ENCODE results near the gene DMRTA2.

Gene DMRTA2

DNA sequence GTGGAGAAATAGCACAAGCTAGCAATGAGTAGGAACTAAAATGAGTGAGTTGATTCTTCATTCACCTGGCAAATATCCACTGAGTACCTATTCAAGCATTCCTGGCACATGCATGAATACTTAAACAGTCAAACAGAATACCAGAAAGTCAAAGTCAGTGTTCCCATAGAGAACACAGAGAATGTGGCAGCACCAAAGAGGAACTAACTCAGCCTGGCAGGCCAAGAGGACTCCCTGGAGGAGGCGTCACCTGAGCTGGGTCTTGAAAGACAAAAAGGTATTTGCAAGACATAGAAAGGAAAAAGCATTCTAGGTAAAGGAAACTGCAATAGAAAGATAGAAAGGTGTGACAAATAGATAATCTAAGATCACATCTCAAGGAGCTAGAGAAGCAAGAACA lies 49.7 kb downstream of the DMRTA2 start:
- no peak for DNase-seq

DNA sequence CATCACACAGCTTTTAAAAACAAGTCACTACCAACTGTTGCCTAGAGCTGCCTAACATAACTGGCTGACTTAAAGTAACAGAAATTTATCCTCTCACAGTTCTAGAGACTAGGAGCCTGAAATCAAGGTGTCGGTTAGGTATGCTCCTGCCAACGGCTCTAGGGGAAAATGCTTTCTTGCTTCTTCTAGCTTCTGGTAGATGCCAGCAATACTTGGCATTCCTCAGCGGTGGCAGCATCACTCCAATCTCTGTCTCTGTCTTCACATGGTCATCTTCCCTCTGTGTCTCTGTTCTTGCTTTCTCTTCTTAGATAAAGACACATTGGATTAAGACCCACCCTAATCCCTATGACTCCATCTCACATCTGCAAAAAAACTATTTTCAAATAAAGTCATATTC lies 51.5 kb downstream of the DMRTA2 start:
- no peak for DNase-seq

DNA sequence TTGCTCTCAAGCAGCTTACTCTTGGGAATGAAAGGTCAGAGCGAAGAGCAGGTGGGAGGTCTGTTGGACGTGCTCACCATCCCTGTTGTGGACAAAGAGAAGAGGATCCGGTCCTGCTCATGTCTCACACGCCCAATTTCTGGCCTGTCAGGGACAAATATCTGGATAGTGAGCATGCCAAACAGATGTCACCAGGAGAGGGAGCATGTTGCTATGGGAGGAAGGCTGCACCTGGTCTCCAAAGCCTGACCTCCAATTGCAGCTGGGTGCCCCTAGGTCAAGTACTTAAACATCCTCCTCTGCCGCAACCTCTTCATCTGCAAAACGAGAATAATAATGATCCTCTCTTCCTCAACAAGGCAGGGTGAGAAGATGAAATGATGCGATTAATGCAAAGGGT lies 53.4 kb downstream of the DMRTA2 start:
- DNase-seq, result no peak

DNA sequence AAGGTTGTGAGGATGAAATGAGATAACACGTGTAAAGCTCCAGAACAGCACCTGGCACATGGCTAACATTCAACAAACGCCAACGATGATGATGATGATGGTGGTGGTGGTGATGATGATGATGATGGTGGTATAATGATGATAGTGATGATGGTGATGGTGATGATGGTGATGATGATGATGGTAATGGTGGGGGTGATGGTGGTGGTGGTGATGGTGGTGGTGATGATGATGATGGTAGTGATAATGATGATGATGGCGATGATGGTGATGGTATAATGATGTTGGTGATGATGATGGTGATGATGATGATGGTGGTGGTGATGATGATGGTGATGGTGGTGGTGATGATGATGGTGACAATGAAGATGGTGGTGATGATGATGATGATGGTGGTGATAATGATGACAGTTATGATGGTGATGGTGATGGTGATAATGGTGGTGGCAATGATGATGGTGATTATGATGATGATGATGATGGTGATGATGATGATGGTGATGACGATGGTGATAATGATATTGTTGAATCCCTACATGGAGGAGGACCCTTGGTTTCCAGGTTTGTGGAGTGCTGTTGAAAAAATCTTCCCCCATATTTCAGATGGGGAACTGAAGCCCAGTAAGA lies 54.1 kb downstream of the DMRTA2 start:
- no peak for DNase-seq

DNA sequence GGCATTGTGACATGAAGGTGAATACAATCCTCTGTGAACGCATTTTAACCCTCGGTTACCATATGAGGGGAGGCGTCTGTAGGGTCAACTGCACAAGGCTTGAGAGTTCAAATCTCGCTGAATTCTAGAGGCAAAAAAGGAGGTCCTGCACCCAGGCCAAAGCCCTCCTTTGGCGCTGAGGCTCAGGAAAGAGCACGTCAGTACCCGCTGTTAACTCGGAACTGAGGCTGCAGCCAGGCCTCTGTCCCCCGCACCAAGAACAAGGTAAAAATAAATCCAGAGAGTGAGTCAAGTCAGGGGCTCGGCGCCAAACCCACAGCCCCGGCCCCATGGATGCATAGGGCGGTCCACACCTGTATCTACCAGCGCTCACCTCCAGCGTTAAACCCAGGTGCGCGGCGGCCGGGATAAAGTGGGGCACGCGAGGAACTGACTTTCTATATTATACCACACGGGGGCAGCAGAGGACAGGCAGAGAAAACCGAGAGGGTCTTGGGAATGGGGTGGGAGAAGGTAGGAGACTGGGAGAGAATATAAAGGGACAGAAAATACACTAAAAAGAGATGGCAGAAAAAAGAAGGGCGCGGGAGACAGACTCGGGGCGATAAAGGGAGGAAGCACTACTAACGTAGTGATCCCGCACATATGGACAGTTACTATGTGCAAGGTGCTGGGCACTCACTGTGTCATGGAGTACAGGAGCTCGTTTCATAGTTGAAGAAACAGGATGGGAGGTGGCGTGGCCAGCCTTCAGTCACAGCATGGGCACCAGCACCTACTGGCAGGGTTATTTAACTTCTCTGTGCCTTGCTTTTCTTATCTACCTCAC lies 54.9 kb downstream of the DMRTA2 start:
- no peak for DNase-seq

Data from activated CD4-positive, CD25-positive, alpha-beta regulatory T cell (primary cell).